HL-60 (cell line): ENCODE results near the gene EEF1AKMT1.

Source experiments
- DNase-seq, 2 experiments: peaks; one replicate each; pipeline ENCODE4 v3.0.0-alpha.2; 2010 to 2020; ENCODE audit warnings: low read depth in 1 of 2, low spot score in 1 of 2
- H3K27ac ChIP-seq: fragments of 250-450 bp; sonication (Bioruptor Pico); replicated peaks from 2 replicates; pipeline ENCODE4 v1.5.1; 2020; ENCODE audit warnings: mild to moderate bottlenecking, moderate library complexity
- H3K27me3 ChIP-seq: fragments of 250-450 bp; sonication (Bioruptor Pico); 2 replicates; pipeline ENCODE4 v1.5.1; 2021; ENCODE audit warnings: mild to moderate bottlenecking, moderate library complexity; ENCODE audit not compliant: insufficient read depth, poor library complexity, severe bottlenecking
- H3K4me3 ChIP-seq: replicated peaks from 2 replicates; pipeline ENCODE4 v1.5.1; 2011; ENCODE audit warnings: mild to moderate bottlenecking, control low read depth, low read length; ENCODE audit not compliant: insufficient read depth
- CTCF ChIP-seq: IDR thresholded peaks from one replicate; pipeline ENCODE4 v1.5.1; 2011; ENCODE audit warnings: low read length, control low read depth, inconsistent platforms; ENCODE audit not compliant: insufficient read depth
- GABPA ChIP-seq: IDR thresholded peaks from 2 replicates; pipeline ENCODE4 v1.6.1; 2012; ENCODE audit warnings: low read depth
- POLR2AphosphoS5 ChIP-seq: IDR thresholded peaks from 2 replicates; pipeline ENCODE4 v1.6.1; 2012; ENCODE audit warnings: low read depth
- SPI1 ChIP-seq: IDR thresholded peaks from 2 replicates; pipeline ENCODE4 v1.6.1; 2012; ENCODE audit warnings: low read depth, mild to moderate bottlenecking, borderline replicate concordance
- TF ChIP-seq, protein P1 (sequence below): IDR thresholded peaks from 2 replicates; pipeline ENCODE4 v1.6.1; 2012; ENCODE audit warnings: low read depth; ENCODE audit not compliant: insufficient replicate concordance

EEF1AKMT1 gene

DNA sequence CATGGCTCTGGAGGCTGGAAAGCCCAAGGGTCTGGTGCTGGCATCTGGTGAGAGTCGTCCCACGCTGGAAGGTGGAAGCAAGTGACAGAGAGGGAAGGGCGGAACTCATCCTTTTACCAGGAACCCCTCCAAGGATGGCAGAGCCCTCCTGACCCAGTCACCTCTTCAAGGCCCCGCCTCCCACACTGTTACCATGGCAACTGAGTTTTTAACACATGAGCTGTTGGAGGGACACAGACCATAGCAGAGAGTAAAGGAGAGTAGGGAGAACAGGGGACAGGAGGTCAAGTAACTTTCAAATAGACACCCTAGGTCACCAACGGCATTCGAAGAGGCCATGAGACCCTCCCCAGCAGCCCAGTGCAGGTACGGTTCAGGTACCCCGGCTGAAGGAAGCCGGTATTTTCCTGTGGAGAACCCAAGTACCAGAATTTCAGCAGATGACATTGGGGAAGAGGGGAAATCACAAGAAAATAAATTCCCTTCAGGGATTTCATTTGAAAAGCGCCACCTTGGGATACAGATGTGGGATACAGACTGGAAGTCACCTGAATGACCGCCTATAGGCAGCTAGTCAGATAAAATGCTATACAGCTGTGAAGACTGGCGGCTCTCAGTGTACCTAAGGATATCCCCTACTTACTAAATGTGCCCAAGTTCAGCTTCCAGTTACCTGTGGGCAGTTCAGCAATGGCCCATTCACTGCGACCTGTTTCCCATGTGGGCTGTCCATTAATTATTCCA, 62.3 kb downstream of the EEF1AKMT1 start:
- Histone ChIP-seq H3K4me3 (no peak overlapping the region), H3K27me3 (no peaks in the 10 kb centered on the region), H3K27ac (no peak overlapping the region)
- no peak for TF ChIP-seq SPI1
- no peak for TF ChIP-seq POLR2AphosphoS5
- TF ChIP-seq, protein P1, sequence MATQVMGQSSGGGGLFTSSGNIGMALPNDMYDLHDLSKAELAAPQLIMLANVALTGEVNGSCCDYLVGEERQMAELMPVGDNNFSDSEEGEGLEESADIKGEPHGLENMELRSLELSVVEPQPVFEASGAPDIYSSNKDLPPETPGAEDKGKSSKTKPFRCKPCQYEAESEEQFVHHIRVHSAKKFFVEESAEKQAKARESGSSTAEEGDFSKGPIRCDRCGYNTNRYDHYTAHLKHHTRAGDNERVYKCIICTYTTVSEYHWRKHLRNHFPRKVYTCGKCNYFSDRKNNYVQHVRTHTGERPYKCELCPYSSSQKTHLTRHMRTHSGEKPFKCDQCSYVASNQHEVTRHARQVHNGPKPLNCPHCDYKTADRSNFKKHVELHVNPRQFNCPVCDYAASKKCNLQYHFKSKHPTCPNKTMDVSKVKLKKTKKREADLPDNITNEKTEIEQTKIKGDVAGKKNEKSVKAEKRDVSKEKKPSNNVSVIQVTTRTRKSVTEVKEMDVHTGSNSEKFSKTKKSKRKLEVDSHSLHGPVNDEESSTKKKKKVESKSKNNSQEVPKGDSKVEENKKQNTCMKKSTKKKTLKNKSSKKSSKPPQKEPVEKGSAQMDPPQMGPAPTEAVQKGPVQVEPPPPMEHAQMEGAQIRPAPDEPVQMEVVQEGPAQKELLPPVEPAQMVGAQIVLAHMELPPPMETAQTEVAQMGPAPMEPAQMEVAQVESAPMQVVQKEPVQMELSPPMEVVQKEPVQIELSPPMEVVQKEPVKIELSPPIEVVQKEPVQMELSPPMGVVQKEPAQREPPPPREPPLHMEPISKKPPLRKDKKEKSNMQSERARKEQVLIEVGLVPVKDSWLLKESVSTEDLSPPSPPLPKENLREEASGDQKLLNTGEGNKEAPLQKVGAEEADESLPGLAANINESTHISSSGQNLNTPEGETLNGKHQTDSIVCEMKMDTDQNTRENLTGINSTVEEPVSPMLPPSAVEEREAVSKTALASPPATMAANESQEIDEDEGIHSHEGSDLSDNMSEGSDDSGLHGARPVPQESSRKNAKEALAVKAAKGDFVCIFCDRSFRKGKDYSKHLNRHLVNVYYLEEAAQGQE, result no peak
- TF ChIP-seq CTCF, result no peak
- no peak for TF ChIP-seq GABPA
- no peak for DNase-seq

GRCh38 chr13:20709782-20710181, 64.0 kb downstream of the EEF1AKMT1 start:
- no peak overlapping the region for H3K4me3 ChIP-seq
- DNase-seq, result no peak
- TF ChIP-seq SPI1 (no peak), CTCF (no peak), POLR2AphosphoS5 (no peak), GABPA (no peak)
- TF ChIP-seq, protein P1, result no peak
- no peak overlapping the region for H3K27ac ChIP-seq
- H3K27me3 ChIP-seq, result no peaks in the 10 kb centered on the region

DNA sequence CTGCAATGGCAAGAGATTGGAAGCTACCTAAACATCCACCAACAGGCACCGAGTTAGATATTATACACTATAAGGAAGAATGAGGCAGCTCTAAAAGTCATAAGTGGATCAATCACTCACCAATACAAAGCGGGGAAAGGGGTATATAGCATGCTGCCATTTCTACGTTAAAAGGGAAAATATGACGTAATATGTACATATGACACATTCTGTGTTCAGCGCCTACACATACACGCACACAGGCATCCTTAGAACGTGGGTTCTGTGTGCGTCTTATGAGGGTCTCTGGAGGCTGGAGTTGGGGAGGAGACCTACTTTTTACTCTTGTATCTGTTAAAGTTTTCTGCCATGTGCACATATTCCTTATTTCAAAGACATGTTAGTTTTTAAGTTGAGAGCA, 64.4 kb downstream of the EEF1AKMT1 start:
- TF ChIP-seq, protein P1, result no peak
- TF ChIP-seq POLR2AphosphoS5, result no peak
- no peak for TF ChIP-seq GABPA
- no peak for TF ChIP-seq SPI1
- no peak for TF ChIP-seq CTCF
- Histone ChIP-seq H3K4me3 (no peak overlapping the region), H3K27me3 (no peaks in the 10 kb centered on the region), H3K27ac (no peak overlapping the region)
- DNase-seq, result no peak
